HUES64 (cell line): ENCODE results near the gene NR5A1.

ENCODE experiments used
- H3K27ac ChIP-seq: 2 replicates; pipeline ENCODE4 v1.7.0; 2013; ENCODE audit warnings: low read depth, low read length, inconsistent platforms
- H3K27me3 ChIP-seq: 2 replicates; pipeline ENCODE4 v1.6.1; 2013; ENCODE audit warnings: mild to moderate bottlenecking, low read length; ENCODE audit not compliant: insufficient read depth
- H3K36me3 ChIP-seq: 2 replicates; pipeline ENCODE4 v1.6.1; 2013; ENCODE audit warnings: mild to moderate bottlenecking, low read length; ENCODE audit not compliant: insufficient read depth
- H3K4me1 ChIP-seq: 2 replicates; pipeline ENCODE4 v1.6.1; 2013; ENCODE audit warnings: mild to moderate bottlenecking, low read length, moderate library complexity; ENCODE audit not compliant: insufficient read depth
- H3K4me3 ChIP-seq: 2 replicates; pipeline ENCODE4 v1.5.1; 2013; ENCODE audit warnings: mild to moderate bottlenecking, low read length, moderate library complexity
- H3K9ac ChIP-seq: 2 replicates; pipeline ENCODE4 v1.6.1; 2013; ENCODE audit warnings: mild to moderate bottlenecking, low read depth, low read length
- H3K9me3 ChIP-seq: 2 replicates; pipeline ENCODE4 v1.6.1; 2013; ENCODE audit warnings: low read depth, low read length; ENCODE audit not compliant: insufficient read depth
- WGBS: fragments of 150-250, 120-280 bp; methylation state at CpG from one replicate; pipeline ENCODE4 v1.1.7; 2013; ENCODE audit warnings: missing lambda C conversion rate; 5-methylcytosine and 5-hydroxymethylcytosine counted together

The NR5A1 gene

GRCh38 chr9:124469011-124469832 is 38.0 kb downstream of the NR5A1 start:
- WGBS = 93% methylated on average over 28 of the region's 28 CpGs
- H3K27me3 ChIP-seq = no peaks in the 10 kb centered on the region
- no peak overlapping the region for H3K27ac ChIP-seq
- no peaks in the 10 kb centered on the region for H3K9me3 ChIP-seq
- H3K9ac ChIP-seq = no peak overlapping the region
- no peak overlapping the region for H3K4me3 ChIP-seq
- H3K36me3 ChIP-seq = no peaks in the 10 kb centered on the region
- H3K4me1 ChIP-seq = no peaks in the 10 kb centered on the region

- H3K27me3 ChIP-seq = no peaks in the 10 kb centered on the region; the same call in 1 of the 2 replicates
- no peak overlapping the region for H3K4me3 ChIP-seq
- 94% methylated on average over 19 of the region's 19 CpGs for WGBS
- no peak overlapping the region for H3K9ac ChIP-seq
- no peaks in the 10 kb centered on the region for H3K9me3 ChIP-seq
- H3K4me1 ChIP-seq = no peaks in the 10 kb centered on the region
- no peak overlapping the region for H3K27ac ChIP-seq
- H3K36me3 ChIP-seq = no peaks in the 10 kb centered on the region
Measured at GRCh38 chr9:124468061-124468740, 39.0 kb downstream of the NR5A1 start.

GRCh38 chr9:124467410-124468060 is 39.7 kb downstream of the NR5A1 start:
- Histone ChIP-seq H3K27ac (no peak overlapping the region), H3K9me3 (no peaks in the 10 kb centered on the region), H3K4me1 (no peaks in the 10 kb centered on the region), H3K4me3 (no peak overlapping the region), H3K36me3 (no peaks in the 10 kb centered on the region), H3K27me3 (no peaks in the 10 kb centered on the region; the same call in 1 of the 2 replicates), H3K9ac (no peak overlapping the region)
- 92% methylated on average over 17 of the region's 17 CpGs for WGBS

GRCh38 chr9:124465736-124466135 is 41.5 kb downstream of the NR5A1 start:
- H3K27ac ChIP-seq = no peak overlapping the region
- no peaks in the 10 kb centered on the region for H3K9me3 ChIP-seq
- no peaks in the 10 kb centered on the region for H3K36me3 ChIP-seq
- no peak overlapping the region for H3K4me3 ChIP-seq
- H3K4me1 ChIP-seq = no peaks in the 10 kb centered on the region
- H3K9ac ChIP-seq = no peak overlapping the region
- no peaks in the 10 kb centered on the region; the same call in 1 of the 2 replicates for H3K27me3 ChIP-seq
- 82% methylated on average over 3 of the region's 3 CpGs for WGBS

- no peak overlapping the region for H3K9ac ChIP-seq
- H3K27me3 ChIP-seq = no peaks in the 10 kb centered on the region; the same call in 1 of the 2 replicates
- no peak overlapping the region for H3K4me3 ChIP-seq
- no peaks in the 10 kb centered on the region for H3K4me1 ChIP-seq
- WGBS = 100% methylated on average over 1 of the region's 1 CpG
- no peaks in the 10 kb centered on the region for H3K36me3 ChIP-seq
- no peak overlapping the region for H3K27ac ChIP-seq
- no peaks in the 10 kb centered on the region for H3K9me3 ChIP-seq
Measured at GRCh38 chr9:124462739-124463138, 44.5 kb downstream of the NR5A1 start.

- no peaks in the 10 kb centered on the region for H3K4me1 ChIP-seq
- H3K27ac ChIP-seq = no peak overlapping the region
- H3K36me3 ChIP-seq = no peaks in the 10 kb centered on the region
- peaks cover 7% of the 10 kb centered on the region for H3K27me3 ChIP-seq
- H3K9ac ChIP-seq = no peak overlapping the region
- WGBS = 93% methylated on average over 9 of the region's 9 CpGs
- no peaks in the 10 kb centered on the region for H3K9me3 ChIP-seq
- no peak overlapping the region for H3K4me3 ChIP-seq
Measured at GRCh38 chr9:124458441-124458840, 48.8 kb downstream of the NR5A1 start.

- Histone ChIP-seq H3K4me3 (no peak overlapping the region), H3K9me3 (no peaks in the 10 kb centered on the region), H3K27me3 (peaks cover 11% of the 10 kb centered on the region), H3K27ac (no peak overlapping the region), H3K36me3 (no peaks in the 10 kb centered on the region), H3K4me1 (no peaks in the 10 kb centered on the region), H3K9ac (no peak overlapping the region)
- WGBS = 83% methylated on average over 8 of the region's 8 CpGs
Measured at GRCh38 chr9:124457887-124458431, 49.2 kb downstream of the NR5A1 start.

GRCh38 chr9:124457079-124457886 is 49.9 kb downstream of the NR5A1 start:
- Histone ChIP-seq H3K36me3 (no peaks in the 10 kb centered on the region), H3K4me1 (no peaks in the 10 kb centered on the region)
- 89% methylated on average over 17 of the region's 18 CpGs for WGBS

GRCh38 chr9:124456341-124457078 is 50.7 kb downstream of the NR5A1 start:
- 59% methylated on average over 15 of the region's 15 CpGs for WGBS
- H3K36me3 ChIP-seq = no peaks in the 10 kb centered on the region

More at GRCh38 chr9:124457079-124457886, 49.9 kb downstream of the NR5A1 start:
- Histone ChIP-seq H3K9me3 (no peaks in the 10 kb centered on the region), H3K27me3 (peaks cover 18% of the 10 kb centered on the region), H3K9ac (no peak overlapping the region), H3K27ac (no peak overlapping the region), H3K4me3 (no peak overlapping the region)

GRCh38 chr9:124455820-124456219 is 51.4 kb downstream of the NR5A1 start:
- H3K36me3 ChIP-seq = no peaks in the 10 kb centered on the region
- H3K27me3 ChIP-seq = peaks cover 32% of the 10 kb centered on the region
- no peak overlapping the region for H3K27ac ChIP-seq
- no peak overlapping the region for H3K9ac ChIP-seq
- H3K9me3 ChIP-seq = no peaks in the 10 kb centered on the region
- H3K4me3 ChIP-seq = no peak overlapping the region
- peaks cover 4% of the 10 kb centered on the region; the same call in 1 of the 2 replicates for H3K4me1 ChIP-seq
- WGBS = 81% methylated on average over 7 of the region's 7 CpGs

More at GRCh38 chr9:124456341-124457078, 50.7 kb downstream of the NR5A1 start:
- H3K27me3 ChIP-seq = peaks cover 25% of the 10 kb centered on the region
- no peak overlapping the region for H3K27ac ChIP-seq
- no peak overlapping the region for H3K9ac ChIP-seq
- no peaks in the 10 kb centered on the region for H3K9me3 ChIP-seq
- H3K4me1 ChIP-seq = 0 out of 2 replicates have a peak, but pooled peaks cover under 1% of the 10 kb centered on the region
- H3K4me3 ChIP-seq = no peak overlapping the region
